ENCODE measurements around the gene SPON2. TPM values are rescaled to one million over a fixed set of nuclear protein-coding genes. Genes with fewer than 3 reads are reported as not detected.

SPON2 gene
- total and polyA plus RNA-seq, 3 experiments from 2014 or later, result 2.7 to 43.9 (median 3.1) TPM

- H3K36me3 Mint-ChIP-seq, result peaks cover 6 to 8% (median 7%) of the 10 kb centered on the region in 3 donors
- Histone ChIP-seq H3K36me3 (ENCODE audit: insufficient read depth, low read length) (no peaks in the 10 kb centered on the region), H3K4me3 (ENCODE audit: low read length) (no peak overlapping the region), H3K27ac (ENCODE audit: low read depth, low read length) (no peak overlapping the region), H3K27me3 (ENCODE audit: insufficient read depth, low read length, poor library complexity, severe bottlenecking) (no peaks in the 10 kb centered on the region), H3K4me1 (ENCODE audit: insufficient read depth, low read length) (peaks cover 25% of the 10 kb centered on the region), H3K9me3 (ENCODE audit: low read length) (no peaks in the 10 kb centered on the region)
- H3K4me3 Mint-ChIP-seq, result peak overlapping the region in 4 of 7 donors; percentile 14 to 61 (median 22)
- H3K27ac Mint-ChIP-seq, result peak overlapping the region in 7 of 8 donors; percentile 11 to 88 (median 35)
- peaks cover 0 to 5% (median 0%) of the 10 kb centered on the region in 5 donors for H3K9me3 Mint-ChIP-seq
- H3K4me1 Mint-ChIP-seq, result peaks cover 41 to 61% (median 54%) of the 10 kb centered on the region in 3 donors
- ChIA-PET POLR2A (no interaction called here), CTCF (no interaction called here)
- peak in 4 of 5 donors; percentile 23 to 74 (median 54) for DNase-seq
- H3K27me3 Mint-ChIP-seq, result peaks cover 0 to 2% of the 10 kb centered on the region in 2 donors
Observed at GRCh38 chr4:1187182-1187581, 14.8 kb upstream of the SPON2 start.

GRCh38 chr4:1183985-1184773 is 11.8 kb upstream of the SPON2 start:
- H3K4me3 Mint-ChIP-seq, result peak overlapping the region; percentile 62 to 85 (median 80)
- H3K36me3 ChIP-seq (ENCODE audit: insufficient read depth, low read length), result no peaks in the 10 kb centered on the region
- peaks cover 0 to 18% (median 9%) of the 10 kb centered on the region in 5 donors for H3K9me3 Mint-ChIP-seq
- H3K9me3 ChIP-seq (ENCODE audit: low read length), result no peaks in the 10 kb centered on the region
- H3K4me3 ChIP-seq (ENCODE audit: low read length), result no peak overlapping the region
- no peak overlapping the region for H3K27ac ChIP-seq (ENCODE audit: low read depth, low read length)
- POLR2A ChIA-PET, result interaction anchor here (1.1 kb wide), 1 partner anchor 18 kb away, joined by 5 read pairs; no protein-coding TSS in a partner anchor
- peaks cover 9 to 20% (median 15%) of the 10 kb centered on the region in 3 donors for H3K36me3 Mint-ChIP-seq
- H3K27me3 Mint-ChIP-seq, result peaks cover 0 to 4% of the 10 kb centered on the region in 2 donors
- H3K27me3 ChIP-seq (ENCODE audit: insufficient read depth, low read length, poor library complexity, severe bottlenecking), result no peaks in the 10 kb centered on the region
- CTCF ChIA-PET, result interaction anchor here (0.7 to 2.2 kb wide), 4 partner anchors 11 to 65 kb away, joined by 3 to 11 read pairs (median 4); partner anchors contain the start of genes CTBP1 and SPON2
- peak overlapping the region; percentile 76 to 91 (median 82) for H3K27ac Mint-ChIP-seq
- no peak for DNase-seq
- peaks cover 50 to 74% (median 66%) of the 10 kb centered on the region in 3 donors for H3K4me1 Mint-ChIP-seq
- peaks cover 27% of the 10 kb centered on the region for H3K4me1 ChIP-seq (ENCODE audit: insufficient read depth, low read length)

GRCh38 chr4:1182313-1182712 is 9.9 kb upstream of the SPON2 start:
- Mint-ChIP-seq H3K9me3 (peaks cover 0 to 18% (median 9%) of the 10 kb centered on the region in 5 donors), H3K27me3 (peaks cover 0 to 4% of the 10 kb centered on the region in 2 donors), H3K4me1 (peaks cover 53 to 78% (median 62%) of the 10 kb centered on the region in 3 donors), H3K36me3 (peaks cover 7 to 20% (median 14%) of the 10 kb centered on the region in 3 donors), H3K27ac (peak overlapping the region in 5 of 8 donors; percentile 12 to 67 (median 62)), H3K4me3 (peak overlapping the region in 1 of 7 donors; percentile 1)
- POLR2A ChIA-PET, result no interaction called here
- H3K36me3 ChIP-seq (ENCODE audit: insufficient read depth, low read length), result no peaks in the 10 kb centered on the region
- H3K9me3 ChIP-seq (ENCODE audit: low read length), result no peaks in the 10 kb centered on the region
- no peak overlapping the region for H3K27ac ChIP-seq (ENCODE audit: low read depth, low read length)
- CTCF ChIA-PET, result interaction anchor here (2.1 kb wide), 1 partner anchor 15 kb away, joined by 6 read pairs; no protein-coding TSS in a partner anchor
- peaks cover 41% of the 10 kb centered on the region for H3K4me1 ChIP-seq (ENCODE audit: insufficient read depth, low read length)
- no peak for DNase-seq
- no peaks in the 10 kb centered on the region for H3K27me3 ChIP-seq (ENCODE audit: insufficient read depth, low read length, poor library complexity, severe bottlenecking)
- no peak overlapping the region for H3K4me3 ChIP-seq (ENCODE audit: low read length)

GRCh38 chr4:1180663-1181062 is 8.3 kb upstream of the SPON2 start:
- peaks cover 61 to 77% (median 62%) of the 10 kb centered on the region in 3 donors for H3K4me1 Mint-ChIP-seq
- CTCF ChIA-PET, result interaction anchor here (1.6 to 1.7 kb wide), 2 partner anchors 13 to 14 kb away, joined by 4 to 5 read pairs; no protein-coding TSS in a partner anchor

GRCh38 chr4:1179976-1180375 is 7.6 kb upstream of the SPON2 start:
- peaks cover 0 to 18% (median 9%) of the 10 kb centered on the region in 5 donors for H3K9me3 Mint-ChIP-seq
- CTCF ChIA-PET, result interaction anchor here (1.6 to 1.7 kb wide), 2 partner anchors 12 to 14 kb away, joined by 4 to 5 read pairs; no protein-coding TSS in a partner anchor
- DNase-seq, result no peak
- no peaks in the 10 kb centered on the region for H3K9me3 ChIP-seq (ENCODE audit: low read length)
- H3K36me3 ChIP-seq (ENCODE audit: insufficient read depth, low read length), result no peaks in the 10 kb centered on the region
- peaks cover 33% of the 10 kb centered on the region for H3K4me1 ChIP-seq (ENCODE audit: insufficient read depth, low read length)
- H3K27ac ChIP-seq (ENCODE audit: low read depth, low read length), result no peak overlapping the region
- peaks cover 60 to 74% (median 60%) of the 10 kb centered on the region in 3 donors for H3K4me1 Mint-ChIP-seq
- H3K27ac Mint-ChIP-seq, result peak overlapping the region in 2 of 8 donors; percentile 14 to 74
- no peak overlapping the region for H3K4me3 ChIP-seq (ENCODE audit: low read length)
- H3K27me3 Mint-ChIP-seq, result peaks cover 0 to 4% of the 10 kb centered on the region in 2 donors
- H3K4me3 Mint-ChIP-seq, result peak overlapping the region in 2 of 7 donors; percentile 8 to 23
- H3K27me3 ChIP-seq (ENCODE audit: insufficient read depth, low read length, poor library complexity, severe bottlenecking), result no peaks in the 10 kb centered on the region
- POLR2A ChIA-PET, result no interaction called here
- H3K36me3 Mint-ChIP-seq, result peaks cover 7 to 20% (median 11%) of the 10 kb centered on the region in 3 donors

More at GRCh38 chr4:1180663-1181062, 8.3 kb upstream of the SPON2 start:
- Histone ChIP-seq H3K4me1 (ENCODE audit: insufficient read depth, low read length) (peaks cover 33% of the 10 kb centered on the region), H3K36me3 (ENCODE audit: insufficient read depth, low read length) (no peaks in the 10 kb centered on the region), H3K4me3 (ENCODE audit: low read length) (no peak overlapping the region), H3K27me3 (ENCODE audit: insufficient read depth, low read length, poor library complexity, severe bottlenecking) (no peaks in the 10 kb centered on the region), H3K9me3 (ENCODE audit: low read length) (no peaks in the 10 kb centered on the region), H3K27ac (ENCODE audit: low read depth, low read length) (no peak overlapping the region)
- H3K9me3 Mint-ChIP-seq, result peaks cover 0 to 18% (median 9%) of the 10 kb centered on the region in 5 donors
- POLR2A ChIA-PET, result no interaction called here
- H3K27ac Mint-ChIP-seq, result peak overlapping the region in 2 of 8 donors; percentile 15 to 74
- peak overlapping the region in 1 of 7 donors; percentile 52 for H3K4me3 Mint-ChIP-seq
- DNase-seq, result no peak
- peaks cover 0 to 4% of the 10 kb centered on the region in 2 donors for H3K27me3 Mint-ChIP-seq
- H3K36me3 Mint-ChIP-seq, result peaks cover 7 to 20% (median 11%) of the 10 kb centered on the region in 3 donors

- Mint-ChIP-seq H3K27me3 (peaks cover 0 to 4% of the 10 kb centered on the region in 2 donors), H3K27ac (no peak overlapping the region), H3K36me3 (peaks cover 7 to 20% (median 11%) of the 10 kb centered on the region in 3 donors), H3K9me3 (peaks cover 0 to 18% (median 9%) of the 10 kb centered on the region in 5 donors), H3K4me1 (peaks cover 55 to 66% (median 56%) of the 10 kb centered on the region in 3 donors), H3K4me3 (peak overlapping the region in 4 of 7 donors; percentile 26 to 50 (median 36))
- POLR2A ChIA-PET, result no interaction called here
- Histone ChIP-seq H3K4me3 (ENCODE audit: low read length) (no peak overlapping the region), H3K27ac (ENCODE audit: low read depth, low read length) (no peak overlapping the region), H3K36me3 (ENCODE audit: insufficient read depth, low read length) (no peaks in the 10 kb centered on the region), H3K27me3 (ENCODE audit: insufficient read depth, low read length, poor library complexity, severe bottlenecking) (no peaks in the 10 kb centered on the region), H3K9me3 (ENCODE audit: low read length) (no peaks in the 10 kb centered on the region), H3K4me1 (ENCODE audit: insufficient read depth, low read length) (peaks cover 33% of the 10 kb centered on the region)
- CTCF ChIA-PET, result interaction anchor here (2.2 kb wide), 1 partner anchor 11 kb away, joined by 8 read pairs; no protein-coding TSS in a partner anchor
- DNase-seq, result no peak
Observed at GRCh38 chr4:1179089-1179441, 6.7 kb upstream of the SPON2 start.

- Histone ChIP-seq H3K4me1 (ENCODE audit: insufficient read depth, low read length) (peaks cover 28% of the 10 kb centered on the region), H3K4me3 (ENCODE audit: low read length) (no peak overlapping the region), H3K27ac (ENCODE audit: low read depth, low read length) (no peak overlapping the region), H3K36me3 (ENCODE audit: insufficient read depth, low read length) (no peaks in the 10 kb centered on the region), H3K27me3 (ENCODE audit: insufficient read depth, low read length, poor library complexity, severe bottlenecking) (no peaks in the 10 kb centered on the region), H3K9me3 (ENCODE audit: low read length) (no peaks in the 10 kb centered on the region)
- DNase-seq, result no peak
- Mint-ChIP-seq H3K36me3 (peaks cover 7 to 20% (median 11%) of the 10 kb centered on the region in 3 donors), H3K9me3 (peaks cover 0 to 18% (median 9%) of the 10 kb centered on the region in 5 donors), H3K4me1 (peaks cover 50 to 63% (median 55%) of the 10 kb centered on the region in 3 donors), H3K27me3 (peaks cover 3 to 4% of the 10 kb centered on the region in 2 donors), H3K4me3 (peak overlapping the region in 4 of 7 donors; percentile 32 to 78 (median 48)), H3K27ac (peak overlapping the region in 2 of 8 donors; percentile 68 to 89)
- POLR2A ChIA-PET, result interaction anchor here (0.6 kb wide), 1 partner anchor 10 kb away, joined by 3 read pairs; no protein-coding TSS in a partner anchor
- CTCF ChIA-PET, result interaction anchor here (2.2 kb wide), 1 partner anchor 11 kb away, joined by 8 read pairs; no protein-coding TSS in a partner anchor
Observed at GRCh38 chr4:1178300-1179088, 6.1 kb upstream of the SPON2 start.

Measured in CD8-positive, alpha-beta memory T cell (primary cell).